HEK293 (cell line): ENCODE results near the gene TMEM63B.

Experiments used
- CTCF ChIP-seq: fragments of 450-650 bp; formaldehyde crosslinking; IDR thresholded peaks from 2 replicates; pipeline ENCODE4 v1.5.1; 2016; ENCODE audit warnings: missing biosample characterization, missing genetic modification characterization
- GLIS1 ChIP-seq: fragments of 450-650 bp; formaldehyde crosslinking; IDR thresholded peaks from 2 replicates; pipeline ENCODE4 v1.5.1; 2016; ENCODE audit warnings: missing biosample characterization, missing genetic modification characterization
- SP2 ChIP-seq: fragments of 450-650 bp; formaldehyde crosslinking; IDR thresholded peaks from 2 replicates; pipeline ENCODE4 v1.5.1; 2016; ENCODE audit warnings: missing biosample characterization, missing genetic modification characterization
- YY1 ChIP-seq: fragments of 450-650 bp; formaldehyde crosslinking; IDR thresholded peaks from 2 replicates; pipeline ENCODE4 v1.5.1; 2018; ENCODE audit warnings: missing biosample characterization, missing genetic modification characterization
- ZBTB11 ChIP-seq: fragments of 450-650 bp; formaldehyde crosslinking; conservative IDR thresholded peaks from 2 replicates; pipeline ENCODE4 v1.5.1; 2016; ENCODE audit warnings: low read depth, missing biosample characterization, missing genetic modification characterization
- ZBTB17 ChIP-seq: fragments of 450-650 bp; formaldehyde crosslinking; IDR thresholded peaks from 2 replicates; pipeline ENCODE4 v1.5.1; 2016; ENCODE audit warnings: missing biosample characterization, missing genetic modification characterization
- ZNF133 ChIP-seq: fragments of 450-650 bp; formaldehyde crosslinking; IDR thresholded peaks from 2 replicates; pipeline ENCODE4 v1.5.1; 2016; ENCODE audit warnings: missing biosample characterization, missing genetic modification characterization
- ZNF248 ChIP-seq: fragments of 450-650 bp; formaldehyde crosslinking; IDR thresholded peaks from 2 replicates; pipeline ENCODE4 v1.5.1; 2017; ENCODE audit warnings: missing biosample characterization, missing genetic modification characterization
- ZNF654 ChIP-seq: fragments of 450-650 bp; formaldehyde crosslinking; IDR thresholded peaks from 2 replicates; pipeline ENCODE4 v1.5.1; 2016; ENCODE audit warnings: low read depth, missing biosample characterization, missing genetic modification characterization
- TF ChIP-seq, protein P1 (sequence below): fragments of 450-650 bp; formaldehyde crosslinking; IDR thresholded peaks from 2 replicates; pipeline ENCODE4 v1.5.1; 2016; ENCODE audit warnings: missing biosample characterization, missing genetic modification characterization
- TF ChIP-seq, protein P2 (sequence below): fragments of 450-650 bp; formaldehyde crosslinking; IDR thresholded peaks from 2 replicates; pipeline ENCODE4 v1.5.1; 2016; ENCODE audit warnings: missing biosample characterization, missing genetic modification characterization, low read depth
- TF ChIP-seq, protein P3 (sequence below): fragments of 450-650 bp; formaldehyde crosslinking; optimal IDR thresholded peaks from 2 replicates; pipeline ENCODE3; 2016; ENCODE audit warnings: missing biosample characterization, mild to moderate bottlenecking, missing genetic modification characterization

- TF ChIP-seq ZBTB11 (tag by site-specific recombination) = no peak
- no peak for TF ChIP-seq SP2
- no peak for TF ChIP-seq ZBTB17
- no peak for TF ChIP-seq CTCF (tag by site-specific recombination)
- no peak for TF ChIP-seq ZNF248 (tag by site-specific recombination)
- TF ChIP-seq, protein P1, sequence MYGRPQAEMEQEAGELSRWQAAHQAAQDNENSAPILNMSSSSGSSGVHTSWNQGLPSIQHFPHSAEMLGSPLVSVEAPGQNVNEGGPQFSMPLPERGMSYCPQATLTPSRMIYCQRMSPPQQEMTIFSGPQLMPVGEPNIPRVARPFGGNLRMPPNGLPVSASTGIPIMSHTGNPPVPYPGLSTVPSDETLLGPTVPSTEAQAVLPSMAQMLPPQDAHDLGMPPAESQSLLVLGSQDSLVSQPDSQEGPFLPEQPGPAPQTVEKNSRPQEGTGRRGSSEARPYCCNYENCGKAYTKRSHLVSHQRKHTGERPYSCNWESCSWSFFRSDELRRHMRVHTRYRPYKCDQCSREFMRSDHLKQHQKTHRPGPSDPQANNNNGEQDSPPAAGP (tag by site-specific recombination) = no peak
- TF ChIP-seq ZNF654 (tag by site-specific recombination) = no peak
- no peak for TF ChIP-seq ZNF133
- TF ChIP-seq, protein P2, sequence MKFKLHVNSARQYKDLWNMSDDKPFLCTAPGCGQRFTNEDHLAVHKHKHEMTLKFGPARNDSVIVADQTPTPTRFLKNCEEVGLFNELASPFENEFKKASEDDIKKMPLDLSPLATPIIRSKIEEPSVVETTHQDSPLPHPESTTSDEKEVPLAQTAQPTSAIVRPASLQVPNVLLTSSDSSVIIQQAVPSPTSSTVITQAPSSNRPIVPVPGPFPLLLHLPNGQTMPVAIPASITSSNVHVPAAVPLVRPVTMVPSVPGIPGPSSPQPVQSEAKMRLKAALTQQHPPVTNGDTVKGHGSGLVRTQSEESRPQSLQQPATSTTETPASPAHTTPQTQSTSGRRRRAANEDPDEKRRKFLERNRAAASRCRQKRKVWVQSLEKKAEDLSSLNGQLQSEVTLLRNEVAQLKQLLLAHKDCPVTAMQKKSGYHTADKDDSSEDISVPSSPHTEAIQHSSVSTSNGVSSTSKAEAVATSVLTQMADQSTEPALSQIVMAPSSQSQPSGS (tag by site-specific recombination) = no peak
- no peak for TF ChIP-seq YY1
- TF ChIP-seq, protein P3, sequence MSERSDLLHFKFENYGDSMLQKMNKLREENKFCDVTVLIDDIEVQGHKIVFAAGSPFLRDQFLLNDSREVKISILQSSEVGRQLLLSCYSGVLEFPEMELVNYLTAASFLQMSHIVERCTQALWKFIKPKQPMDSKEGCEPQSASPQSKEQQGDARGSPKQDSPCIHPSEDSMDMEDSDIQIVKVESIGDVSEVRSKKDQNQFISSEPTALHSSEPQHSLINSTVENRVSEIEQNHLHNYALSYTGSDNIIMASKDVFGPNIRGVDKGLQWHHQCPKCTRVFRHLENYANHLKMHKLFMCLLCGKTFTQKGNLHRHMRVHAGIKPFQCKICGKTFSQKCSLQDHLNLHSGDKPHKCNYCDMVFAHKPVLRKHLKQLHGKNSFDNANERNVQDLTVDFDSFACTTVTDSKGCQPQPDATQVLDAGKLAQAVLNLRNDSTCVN = no peak
- no peak for TF ChIP-seq GLIS1 (tag by site-specific recombination)
These were observed 18.9 kb upstream of the TMEM63B start for GRCh38 chr6:44108471-44108870.
